HG03064 (cell line): ENCODE results near the gene SLC22A23.
"Not testable (repeated sequence)": the region's sequence is repeated elsewhere in the genome, so short reads cannot be mapped to it uniquely, and the experiment has no call there.

Source experiments
- ATAC-seq: cut with Tn5 transposase; IDR thresholded peaks from one replicate; pipeline ENCODE4 v1.9.1; 2021; ENCODE audit warnings: low read depth; ENCODE audit not compliant: unreplicated experiment

Gene SLC22A23

DNA sequence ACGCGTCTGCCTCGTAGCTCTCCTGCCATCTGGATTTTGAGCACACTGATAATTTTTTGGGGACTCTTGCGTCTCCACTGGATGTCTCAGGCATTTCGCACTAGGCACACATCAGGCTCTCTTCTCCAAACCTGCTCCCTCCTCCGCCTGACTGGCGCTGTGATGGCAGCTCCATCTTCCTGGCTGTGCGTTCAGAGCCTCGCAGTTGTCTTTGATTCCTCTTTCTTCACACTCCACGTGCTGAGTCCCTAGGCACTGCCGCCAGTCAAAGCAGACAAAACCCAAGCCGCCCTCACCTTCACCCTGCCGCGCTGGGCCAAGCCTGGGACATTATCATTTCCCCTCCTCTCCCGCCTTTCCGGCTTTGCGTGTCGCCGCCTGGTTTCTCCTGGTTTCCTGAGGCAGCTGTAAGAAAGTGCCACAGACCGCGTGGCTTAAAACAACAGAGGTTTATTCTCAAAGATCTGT lies 197.3 kb downstream of the SLC22A23 start:
- peak; percentile 34 for ATAC-seq

DNA sequence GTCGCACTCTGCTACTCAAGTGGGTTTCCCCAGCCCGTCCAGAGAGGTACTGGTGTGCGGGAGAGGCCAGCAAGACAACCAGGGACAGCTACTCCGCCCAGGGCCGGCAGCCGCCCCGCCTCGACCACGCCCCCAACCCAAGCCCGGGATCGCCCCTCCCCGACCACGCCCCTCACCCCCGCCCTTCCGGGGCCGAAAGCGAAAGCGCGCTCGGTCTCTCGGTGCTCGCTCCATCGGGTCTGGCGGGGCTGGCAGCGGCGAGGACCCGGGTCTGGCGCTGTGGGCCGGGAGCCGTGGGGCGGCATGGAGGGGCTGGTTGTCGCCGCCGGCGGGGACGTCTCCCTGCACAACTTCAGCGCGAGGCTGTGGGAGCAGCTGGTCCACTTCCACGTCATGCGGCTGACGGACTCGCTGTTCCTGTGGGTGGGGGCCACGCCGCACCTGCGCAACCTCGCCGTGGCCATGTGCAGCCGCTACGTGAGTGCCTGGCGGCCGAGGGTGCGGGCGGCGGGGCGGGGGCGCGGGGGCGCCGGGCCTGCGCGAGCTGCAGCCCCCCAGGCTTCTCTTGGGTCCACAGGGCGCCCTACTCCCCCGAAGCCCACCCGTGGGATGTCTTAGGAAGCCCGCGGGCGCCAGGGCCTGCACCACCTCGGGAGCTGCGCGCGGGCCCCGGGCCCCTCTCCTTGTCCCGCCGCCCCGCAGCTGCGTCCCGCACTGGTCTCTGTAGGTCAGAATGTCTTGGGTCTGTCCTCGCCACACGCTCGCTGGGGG lies 197.9 kb downstream of the SLC22A23 start, which contains the start of gene PSMG4:
PSMG4 (plus strand) TSS at position 228 of the 771 bp plus-strand sequence; CDS start at position 304, 76 bp downstream.
- ATAC-seq: peak; percentile 69

DNA sequence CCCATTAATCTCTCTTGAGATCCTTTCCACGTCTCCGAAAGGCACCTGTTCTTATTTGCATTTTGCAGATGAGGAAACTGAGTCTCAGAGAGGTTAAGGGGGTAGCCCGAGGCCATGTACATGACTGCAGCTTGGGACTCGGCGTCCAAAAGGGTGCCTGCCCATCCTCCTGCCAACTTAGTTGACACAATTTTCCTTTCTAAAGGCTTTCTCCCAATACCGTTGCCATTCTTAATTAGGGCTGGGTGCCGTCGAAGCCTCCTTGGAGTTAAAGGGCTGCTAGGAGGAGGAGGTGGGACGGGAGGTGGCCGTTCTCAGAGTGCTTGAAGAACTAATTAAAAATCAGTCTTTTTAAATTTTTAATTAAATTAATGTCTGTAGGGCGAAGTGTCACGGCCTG lies 198.6 kb downstream of the SLC22A23 start:
- no peak for ATAC-seq

DNA sequence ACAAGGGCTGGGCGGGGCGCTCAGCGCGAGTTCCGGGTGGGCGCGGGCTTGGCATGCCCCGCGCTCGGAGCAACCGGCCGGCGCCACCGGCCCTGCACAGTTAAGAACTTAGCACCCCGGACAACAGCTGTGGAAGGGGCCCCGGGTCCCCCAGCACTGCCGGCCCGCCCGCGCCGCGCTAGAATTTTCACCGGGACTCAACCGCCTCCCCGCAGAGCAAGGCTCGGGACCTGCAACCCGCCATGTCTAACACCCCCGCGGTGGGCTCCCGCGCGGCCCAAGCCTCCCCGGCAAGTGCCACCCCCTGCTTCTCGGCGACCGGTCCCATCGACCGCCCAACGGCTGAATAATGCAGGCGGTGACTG lies 203.3 kb downstream of the SLC22A23 start:
- no peak for ATAC-seq

DNA sequence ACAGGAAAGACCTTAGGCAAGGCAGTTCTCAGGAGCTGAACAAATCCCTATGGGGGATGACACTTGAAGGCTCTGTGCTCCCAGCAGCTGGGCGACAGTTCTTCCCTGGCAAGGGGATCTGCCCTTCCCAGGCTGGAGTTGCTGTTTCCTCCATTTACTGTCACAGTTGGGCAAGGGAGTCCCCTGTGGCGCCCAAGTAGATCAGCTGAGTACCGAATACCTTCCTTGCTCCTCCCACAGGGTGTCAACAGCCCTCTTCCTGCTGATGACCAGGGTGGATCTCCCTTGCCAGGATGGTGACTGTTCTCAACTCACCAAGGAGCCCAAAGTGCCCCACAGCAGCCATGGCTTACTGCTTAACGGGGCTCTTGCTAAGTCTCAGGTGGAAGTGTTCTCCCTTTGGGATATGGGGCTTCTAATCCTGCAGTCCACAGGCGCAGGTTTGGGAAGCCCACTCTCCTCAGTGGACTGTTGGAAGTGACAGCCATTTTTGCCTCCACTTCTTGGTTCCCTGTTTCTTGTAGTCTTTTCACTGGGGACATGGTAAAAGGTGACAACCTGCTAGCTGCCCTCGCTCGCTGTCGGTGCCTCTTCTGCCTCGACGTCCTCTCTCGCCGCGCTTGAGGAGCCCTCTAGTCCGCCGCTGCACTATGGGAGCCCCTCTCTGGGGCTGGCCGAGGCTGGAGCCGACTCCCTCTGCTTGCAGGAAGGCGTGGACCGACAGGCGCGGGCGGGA lies 203.8 kb downstream of the SLC22A23 start:
- no peak for ATAC-seq

DNA sequence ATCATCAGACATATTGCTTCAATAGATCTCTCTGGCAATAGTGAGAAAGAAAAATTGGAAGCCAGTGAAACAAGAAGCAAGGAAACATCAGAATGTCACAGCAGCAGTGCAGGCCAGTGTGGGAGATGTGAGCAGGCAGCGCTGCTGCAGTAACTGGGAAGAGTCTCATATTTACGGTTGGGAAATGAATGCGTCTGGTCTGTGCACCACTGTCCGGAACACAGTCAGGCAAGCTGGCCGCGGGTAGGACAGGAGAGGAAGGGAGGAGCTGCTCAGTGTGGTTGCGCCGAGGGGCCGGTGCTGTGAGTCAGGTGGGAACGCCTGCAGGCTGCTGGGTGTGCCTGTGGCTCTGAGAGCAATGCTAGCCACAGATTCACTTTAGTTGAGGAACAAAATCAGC lies 204.5 kb downstream of the SLC22A23 start:
- no peak for ATAC-seq

DNA sequence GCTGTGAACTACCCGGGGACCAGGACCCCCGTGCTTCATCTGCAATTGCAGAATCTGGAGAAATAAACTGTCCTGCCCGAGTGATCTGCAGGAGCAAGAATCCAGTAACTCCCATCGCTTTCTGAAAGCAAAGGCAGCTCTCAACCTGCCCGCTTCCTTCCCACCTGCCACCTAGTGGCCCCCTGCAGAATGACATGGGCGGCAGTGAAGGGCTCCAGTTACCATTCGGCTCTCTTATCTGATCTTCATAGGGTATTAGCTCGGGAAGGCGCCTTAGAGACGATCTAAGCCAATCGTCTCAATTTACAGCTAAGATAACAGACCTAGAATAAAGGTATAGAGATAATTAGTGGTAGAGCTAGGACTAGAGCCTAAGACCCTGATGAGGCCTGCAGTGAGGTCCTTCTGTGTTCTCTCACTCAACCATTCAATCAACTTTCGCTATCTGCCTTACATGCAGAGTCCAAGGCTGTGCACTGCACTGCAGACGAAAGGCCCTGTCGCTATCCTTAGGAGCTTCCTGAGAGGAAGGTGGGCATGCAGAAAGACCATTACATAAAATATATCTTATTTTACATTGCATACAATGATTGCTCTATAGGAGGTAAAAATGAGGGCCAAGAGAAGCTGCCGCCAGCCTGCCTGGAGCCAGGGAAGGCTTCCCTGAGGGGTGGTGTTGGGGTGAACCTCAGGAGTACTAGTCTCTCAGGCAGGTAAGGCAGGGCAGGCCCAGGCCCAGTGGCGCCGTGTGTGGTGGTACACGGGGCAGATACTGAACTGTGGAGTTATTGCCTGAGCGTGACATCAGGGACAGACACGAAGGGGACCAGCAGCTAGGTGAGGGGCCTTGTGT lies 205.2 kb downstream of the SLC22A23 start:
- peak; percentile 76 for ATAC-seq

DNA sequence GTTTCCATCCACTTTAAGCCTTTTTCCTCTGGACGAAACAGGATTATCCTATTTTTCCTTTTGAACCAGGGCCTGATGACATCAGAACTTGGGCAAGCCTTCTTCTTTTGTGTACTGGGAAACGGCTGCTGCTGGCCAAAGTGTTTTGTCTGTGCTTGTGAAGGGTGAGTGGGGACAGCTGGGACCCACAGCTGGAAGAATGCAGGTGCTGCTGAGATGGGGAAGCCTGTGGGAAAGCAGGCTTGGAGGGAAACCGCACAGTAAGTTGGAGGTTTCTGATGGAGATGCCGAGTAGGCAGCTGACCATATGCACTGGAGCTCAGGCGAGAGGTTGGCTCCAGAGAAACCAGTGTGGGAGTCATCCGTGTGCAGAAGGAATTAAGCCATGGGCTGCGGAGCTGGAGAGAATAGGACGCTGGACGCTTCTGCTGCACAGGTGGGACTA lies 206.6 kb downstream of the SLC22A23 start:
- ATAC-seq: no peak

DNA sequence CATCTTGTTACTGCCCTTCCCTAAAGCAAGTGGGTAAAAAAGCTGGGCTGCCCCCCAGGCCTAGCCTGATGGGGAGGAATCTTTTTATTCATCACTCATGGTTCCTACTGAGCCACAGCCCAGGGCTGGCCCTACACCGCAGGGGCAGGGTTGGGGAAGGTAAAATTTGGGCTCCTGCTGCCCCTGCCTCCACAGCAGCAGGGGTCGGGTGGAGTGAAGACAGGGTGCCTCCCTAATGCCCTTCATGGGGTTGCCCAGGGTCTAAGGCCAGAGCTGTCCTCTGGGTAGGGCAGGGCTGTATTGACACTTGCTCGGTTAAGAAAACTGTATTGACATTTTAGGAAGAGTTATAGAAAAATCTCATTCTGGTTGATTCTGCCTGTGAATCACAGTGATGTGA lies 207.0 kb downstream of the SLC22A23 start:
- no peak for ATAC-seq

DNA sequence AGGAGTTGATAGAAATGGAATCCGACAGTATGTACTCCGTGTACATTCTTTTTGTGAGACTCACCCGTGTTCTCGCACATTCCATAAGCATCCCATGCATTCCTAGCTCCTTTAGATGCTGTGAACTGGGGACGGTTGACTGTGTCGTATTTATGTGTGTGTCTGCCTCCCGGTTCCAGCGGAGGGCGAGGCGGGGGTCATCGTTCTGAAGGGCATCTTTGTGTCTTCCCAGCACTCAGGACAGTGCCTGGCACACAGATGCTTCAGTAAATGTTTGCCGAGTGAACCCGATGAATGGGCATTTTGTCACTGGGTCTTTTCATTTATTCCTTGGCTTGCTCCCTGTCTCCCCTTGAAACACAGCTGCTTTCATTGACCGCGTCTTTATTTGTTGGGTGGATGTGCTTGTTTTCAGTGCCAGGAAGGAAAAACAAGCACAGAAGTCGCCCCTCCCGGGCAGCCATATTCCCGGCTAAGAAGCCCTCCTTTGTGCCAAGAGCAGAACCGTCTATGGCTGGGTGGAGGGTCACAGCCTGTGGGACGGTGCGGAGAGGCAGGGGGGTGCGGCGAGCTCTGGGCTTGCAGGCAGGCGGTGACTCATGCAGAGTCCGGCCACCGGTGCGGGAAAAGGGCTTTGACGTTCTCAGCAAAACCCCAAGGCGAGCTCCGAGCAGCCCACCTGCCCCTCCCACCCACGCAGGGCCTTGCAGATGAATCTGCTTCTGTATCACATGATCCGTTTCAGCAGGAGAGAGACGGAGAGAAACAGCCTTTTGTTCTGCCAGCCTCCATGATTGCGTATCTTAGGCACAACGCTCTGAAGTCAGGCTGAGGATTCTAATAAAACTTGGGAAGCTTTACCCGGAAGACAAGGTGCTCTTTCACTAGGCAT lies 209.3 kb downstream of the SLC22A23 start:
- no peak for ATAC-seq

DNA sequence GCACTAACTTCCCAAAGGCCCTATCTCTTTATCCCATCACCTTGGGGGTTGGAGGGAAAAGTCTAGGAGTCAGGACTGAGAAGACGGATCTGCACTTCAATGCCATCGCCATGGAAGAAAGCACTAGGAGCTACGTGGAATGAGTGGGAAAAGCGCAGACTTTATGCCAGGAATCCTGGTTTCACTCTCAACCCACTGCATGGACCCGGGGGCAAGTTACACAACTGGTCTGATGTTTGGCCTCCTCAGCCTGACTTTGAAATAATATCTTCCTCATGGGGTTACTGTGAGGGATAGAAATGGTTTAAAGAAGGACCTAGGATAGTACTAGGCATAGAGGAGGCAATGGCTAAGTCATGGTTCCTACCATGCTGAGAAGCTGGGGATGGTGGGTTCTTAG lies 211.6 kb downstream of the SLC22A23 start:
- no peak for ATAC-seq

DNA sequence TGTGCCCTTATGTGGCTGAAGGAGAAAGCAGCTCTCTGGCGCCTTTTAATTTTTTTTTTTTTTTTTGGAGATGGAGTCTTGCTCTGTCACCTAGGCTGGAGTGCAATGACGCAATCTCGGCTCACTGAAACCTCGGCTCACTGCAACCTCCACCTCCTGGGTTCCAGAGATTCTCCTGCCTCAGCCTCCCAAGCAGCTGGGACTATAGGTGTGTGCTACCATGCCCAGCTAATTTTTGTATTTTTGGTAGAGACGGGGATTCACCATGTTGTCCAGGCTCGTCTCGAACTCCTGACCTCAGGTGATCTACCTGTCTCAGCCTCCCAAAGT lies 212.1 kb downstream of the SLC22A23 start:
- not testable (repeated sequence) for ATAC-seq

DNA sequence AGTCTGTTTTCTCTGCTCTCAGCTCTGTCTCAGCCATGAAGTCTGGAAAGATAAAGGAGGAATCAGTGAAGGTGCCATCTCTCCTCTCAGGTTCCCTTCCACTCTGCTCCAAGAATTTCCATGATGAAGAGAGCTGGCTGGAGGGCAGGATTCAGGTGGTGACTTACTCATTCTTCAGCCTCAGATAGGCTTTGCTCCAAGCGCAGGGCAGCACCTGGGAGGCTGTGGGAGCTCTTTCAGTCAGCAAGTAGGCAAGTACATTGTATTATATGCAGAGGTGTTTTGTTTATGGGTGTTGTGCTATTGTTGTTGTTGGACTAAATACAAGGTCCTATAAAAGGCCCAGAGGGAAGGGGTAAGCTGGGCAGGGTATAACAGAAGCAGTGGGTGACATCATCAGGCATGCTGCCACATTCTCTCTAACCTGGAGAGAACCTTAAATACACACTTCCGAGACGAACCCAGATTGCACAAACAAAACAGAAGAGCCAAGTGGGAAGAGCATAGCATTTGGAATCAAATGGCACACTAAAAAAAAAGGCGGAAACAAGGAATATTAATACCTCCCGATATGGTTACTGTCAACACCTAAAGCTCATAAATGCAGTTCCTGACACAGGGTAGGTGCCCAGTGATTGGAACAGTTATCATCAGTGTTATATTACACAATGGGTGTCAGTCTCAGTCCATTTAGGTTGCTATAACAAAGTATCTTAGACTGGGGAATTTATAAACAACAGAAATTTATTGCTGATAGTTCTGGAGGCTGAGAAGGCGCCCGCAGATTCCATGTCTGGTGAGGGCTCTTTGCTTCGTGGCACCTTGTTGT lies 212.6 kb downstream of the SLC22A23 start:
- no peak for ATAC-seq

DNA sequence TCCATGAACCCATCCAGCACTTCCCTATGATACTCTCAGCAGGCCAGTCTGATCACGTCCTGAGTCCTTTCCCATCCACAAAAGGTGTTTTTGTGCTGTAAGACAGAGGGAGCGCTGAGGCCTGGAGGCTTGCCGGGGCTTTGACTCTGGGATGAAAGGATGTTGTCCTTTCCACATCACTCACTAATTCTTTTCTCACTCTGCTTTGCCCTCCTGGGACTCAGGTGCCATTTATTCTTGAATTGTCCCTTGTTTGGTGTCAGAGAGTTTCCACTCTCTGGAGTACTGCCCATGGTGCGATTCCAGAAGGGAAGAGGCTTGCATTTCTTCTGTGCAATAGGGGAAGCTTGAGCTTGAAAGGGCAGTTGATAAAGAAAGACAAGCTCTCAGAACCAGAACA lies 214.1 kb downstream of the SLC22A23 start:
- ATAC-seq: no peak

DNA sequence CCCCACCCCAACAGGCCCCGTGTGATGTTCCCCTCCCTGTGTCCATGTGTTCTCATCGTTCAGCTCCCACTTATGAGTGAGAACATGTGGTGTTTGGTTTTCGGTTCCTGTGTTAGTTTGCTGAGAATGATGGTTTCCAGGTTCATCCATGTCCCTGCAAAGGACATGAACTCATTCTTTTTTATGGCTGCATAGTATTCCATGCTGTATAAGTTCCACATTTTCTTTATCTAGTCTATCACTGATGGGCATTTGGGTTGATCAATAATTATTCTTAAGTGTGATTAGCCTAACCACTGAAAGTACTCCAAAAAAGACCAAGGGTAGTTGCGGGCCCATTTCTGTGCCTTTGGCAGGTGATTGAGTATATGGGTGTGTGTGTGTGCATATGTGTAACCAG lies 215.1 kb downstream of the SLC22A23 start:
- not testable (repeated sequence) for ATAC-seq

DNA sequence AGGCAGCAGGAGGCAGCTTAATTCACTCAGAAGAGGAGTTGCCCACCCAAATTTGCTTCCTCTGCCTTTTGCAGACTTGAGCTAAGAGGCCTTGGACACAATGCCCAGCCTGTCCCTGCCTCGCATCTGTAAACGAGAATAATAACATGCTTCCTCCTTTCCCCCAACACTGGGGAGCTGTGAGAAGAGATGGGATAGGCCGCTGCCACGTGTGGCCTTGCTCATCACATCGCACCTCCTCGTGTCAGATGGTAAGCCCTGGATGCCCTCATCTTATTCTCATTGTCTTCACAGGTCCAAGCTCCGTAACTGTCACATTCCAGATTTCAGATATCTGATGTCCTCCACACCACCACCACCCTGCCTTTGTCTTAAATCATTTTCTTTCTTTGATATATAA lies 216.3 kb downstream of the SLC22A23 start:
- ATAC-seq: no peak

DNA sequence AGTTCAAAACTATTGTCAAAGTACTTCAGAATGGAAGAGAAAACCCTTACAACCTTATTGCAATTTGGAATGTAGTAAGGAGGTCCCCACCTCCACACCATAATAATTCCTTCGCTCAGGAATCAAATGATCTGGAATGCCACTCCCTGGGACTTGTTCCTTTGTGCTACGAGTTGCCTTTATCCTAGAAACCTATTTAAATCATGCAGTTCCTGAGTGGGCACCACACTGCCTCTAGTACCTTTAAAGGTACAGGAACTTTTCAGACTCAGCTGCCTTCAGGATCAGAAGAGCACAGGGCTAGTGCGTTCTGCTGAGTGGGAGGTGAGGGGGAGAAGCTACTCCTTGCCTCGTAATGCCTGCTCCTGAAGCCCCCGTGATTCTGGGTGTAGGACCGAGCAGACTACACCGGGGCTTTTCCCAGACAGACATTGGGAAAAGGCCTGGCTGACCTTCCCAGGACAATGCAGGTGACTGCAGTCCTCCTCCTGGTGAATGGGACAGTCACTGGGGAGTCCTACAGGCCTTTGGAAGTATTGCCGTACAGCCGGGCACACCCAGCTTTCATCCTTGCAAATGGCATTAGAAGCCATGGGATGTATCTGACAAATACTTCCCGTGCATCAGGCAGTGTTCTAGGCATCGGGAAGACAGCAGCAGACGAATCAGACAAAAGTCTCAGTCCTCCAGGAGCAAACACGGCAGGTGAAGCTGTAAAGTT lies 217.6 kb downstream of the SLC22A23 start:
- no peak for ATAC-seq
